ENCODE results near the gene TBCD. TPM values are rescaled to one million over a fixed set of nuclear protein-coding genes. Genes with fewer than 3 reads are reported as not detected.
"Not testable (repeated sequence)": the region's sequence is repeated elsewhere in the genome, so short reads cannot be mapped to it uniquely, and the experiment has no call there.

Gene TBCD
- total RNA-seq, 1 experiment from 2014 or later: 90.7 TPM

GRCh38 chr17:82979718-82980117 lies 227.9 kb downstream of the TBCD start:
- no peak for TF ChIP-seq CTCF (IDR thresholded peaks at IDR 0.05; ENCODE audit: unreplicated experiment)
- DNase-seq: no peak
- Mint-ChIP-seq H3K27ac (ENCODE audit: unreplicated experiment) (no peak overlapping the region), H3K36me3 (ENCODE audit: insufficient read depth, unreplicated experiment) (no peaks in the 10 kb centered on the region), H3K4me1 (ENCODE audit: low read depth, unreplicated experiment) (no peaks in the 10 kb centered on the region), H3K9me3 (ENCODE audit: low read depth, unreplicated experiment) (peaks cover 5% of the 10 kb centered on the region), H3K4me3 (ENCODE audit: low read depth, unreplicated experiment) (no peak overlapping the region), H3K27me3 (ENCODE audit: unreplicated experiment) (no peaks in the 10 kb centered on the region)
- CTCF ChIA-PET: no interaction called here
- intact Hi-C loops (cut with micrococcal nuclease; ENCODE audit: unreplicated experiment): no loop called here
- BruUV-seq (replicated peaks): no TSS peak

- no TSS peak for BruUV-seq (replicated peaks)
- H3K27ac Mint-ChIP-seq (ENCODE audit: unreplicated experiment): no peak overlapping the region
- no peak for TF ChIP-seq CTCF (IDR thresholded peaks at IDR 0.05; ENCODE audit: unreplicated experiment)
- no peaks in the 10 kb centered on the region for H3K4me1 Mint-ChIP-seq (ENCODE audit: low read depth, unreplicated experiment)
- no peak for DNase-seq
- CTCF ChIA-PET: no interaction called here
- peaks cover 5% of the 10 kb centered on the region for H3K9me3 Mint-ChIP-seq (ENCODE audit: low read depth, unreplicated experiment)
- no peaks in the 10 kb centered on the region for H3K27me3 Mint-ChIP-seq (ENCODE audit: unreplicated experiment)
- H3K36me3 Mint-ChIP-seq (ENCODE audit: insufficient read depth, unreplicated experiment): no peaks in the 10 kb centered on the region
- intact Hi-C loops (cut with micrococcal nuclease; ENCODE audit: unreplicated experiment): no loop called here
- H3K4me3 Mint-ChIP-seq (ENCODE audit: low read depth, unreplicated experiment): no peak overlapping the region
Measured at GRCh38 chr17:82980632-82981031, 228.8 kb downstream of the TBCD start.

DNA sequence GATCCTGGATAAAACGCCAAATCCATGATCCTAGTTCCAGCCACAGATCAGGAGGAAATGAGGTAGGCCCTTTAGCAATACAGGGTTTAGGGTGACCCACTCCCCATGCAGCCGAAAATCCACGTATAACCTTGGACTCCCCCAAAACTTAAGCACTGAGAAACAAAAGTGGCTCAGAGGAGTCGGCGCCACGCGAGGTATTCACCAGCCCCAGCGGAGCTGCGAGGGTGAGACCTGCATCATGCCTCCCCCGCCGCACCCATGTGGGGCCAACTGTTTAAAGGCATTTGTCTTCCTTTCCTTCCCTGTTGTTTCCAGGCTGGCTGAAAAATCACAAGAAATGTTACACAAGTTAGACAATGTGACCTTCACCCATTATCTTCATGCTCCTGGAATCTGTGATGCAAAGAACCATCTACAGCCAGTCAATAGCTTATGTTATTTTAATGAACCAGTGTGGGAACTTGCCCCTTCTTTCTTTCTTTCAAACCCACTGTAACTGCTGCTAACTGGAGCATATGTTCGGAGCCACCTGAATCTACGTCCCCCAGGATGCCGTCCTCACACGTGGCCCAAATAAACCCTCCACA lies 229.4 kb downstream of the TBCD start:
- no peaks in the 10 kb centered on the region for H3K36me3 Mint-ChIP-seq (ENCODE audit: insufficient read depth, unreplicated experiment)
- intact Hi-C loops (cut with micrococcal nuclease; ENCODE audit: unreplicated experiment): no loop called here
- no peak overlapping the region for H3K4me3 Mint-ChIP-seq (ENCODE audit: low read depth, unreplicated experiment)
- no peak for DNase-seq
- H3K27me3 Mint-ChIP-seq (ENCODE audit: unreplicated experiment): no peaks in the 10 kb centered on the region
- no peak for TF ChIP-seq CTCF (IDR thresholded peaks at IDR 0.05; ENCODE audit: unreplicated experiment)
- H3K4me1 Mint-ChIP-seq (ENCODE audit: low read depth, unreplicated experiment): no peaks in the 10 kb centered on the region
- no peak overlapping the region for H3K27ac Mint-ChIP-seq (ENCODE audit: unreplicated experiment)
- peaks cover 5% of the 10 kb centered on the region for H3K9me3 Mint-ChIP-seq (ENCODE audit: low read depth, unreplicated experiment)
- BruUV-seq (replicated peaks): no TSS peak
- CTCF ChIA-PET: no interaction called here

- H3K4me1 Mint-ChIP-seq (ENCODE audit: low read depth, unreplicated experiment): no peaks in the 10 kb centered on the region
- CTCF ChIA-PET: no interaction called here
- intact Hi-C loops (cut with micrococcal nuclease; ENCODE audit: unreplicated experiment): no loop called here
- BruUV-seq (replicated peaks): no TSS peak
- no peaks in the 10 kb centered on the region for H3K36me3 Mint-ChIP-seq (ENCODE audit: insufficient read depth, unreplicated experiment)
- no peak for TF ChIP-seq CTCF (IDR thresholded peaks at IDR 0.05; ENCODE audit: unreplicated experiment)
- peaks cover 5% of the 10 kb centered on the region for H3K9me3 Mint-ChIP-seq (ENCODE audit: low read depth, unreplicated experiment)
- no peak overlapping the region for H3K4me3 Mint-ChIP-seq (ENCODE audit: low read depth, unreplicated experiment)
- no peaks in the 10 kb centered on the region for H3K27me3 Mint-ChIP-seq (ENCODE audit: unreplicated experiment)
- H3K27ac Mint-ChIP-seq (ENCODE audit: unreplicated experiment): no peak overlapping the region
- no peak for DNase-seq
Measured at GRCh38 chr17:82983510-82984248, 231.8 kb downstream of the TBCD start.

- H3K4me3 Mint-ChIP-seq (ENCODE audit: low read depth, unreplicated experiment); H3K27ac Mint-ChIP-seq (ENCODE audit: unreplicated experiment); CTCF ChIA-PET; H3K27me3 Mint-ChIP-seq (ENCODE audit: unreplicated experiment); H3K9me3 Mint-ChIP-seq (ENCODE audit: low read depth, unreplicated experiment); DNase-seq; BruUV-seq (replicated peaks); H3K4me1 Mint-ChIP-seq (ENCODE audit: low read depth, unreplicated experiment); H3K36me3 Mint-ChIP-seq (ENCODE audit: insufficient read depth, unreplicated experiment); intact Hi-C loops (cut with micrococcal nuclease; ENCODE audit: unreplicated experiment): not testable (repeated sequence)
Measured at GRCh38 chr17:82984249-82984617, 232.4 kb downstream of the TBCD start.
